Measurements from ENCODE around the gene SUCO.

SUCO gene

DNA sequence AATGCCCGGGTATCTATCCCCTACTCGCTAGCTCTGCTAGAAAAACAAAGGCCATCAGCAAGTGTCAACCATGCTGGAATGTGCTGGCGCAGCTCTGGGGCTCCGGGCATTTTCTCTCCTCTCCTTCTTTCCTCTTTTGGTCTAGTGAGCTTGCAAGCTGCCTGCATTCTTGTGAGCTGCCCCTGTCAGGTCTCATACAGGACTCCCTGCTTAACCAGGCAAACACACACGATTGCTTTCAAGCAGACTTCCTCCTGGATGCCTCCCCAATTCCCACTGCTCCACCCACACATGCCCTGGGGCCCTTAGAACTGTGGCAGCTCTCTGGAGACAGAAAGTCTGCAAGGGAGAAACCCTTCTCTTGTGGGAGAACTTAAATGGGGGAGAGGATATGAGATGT is 35.7 kb upstream of the SUCO start:
- Histone ChIP-seq H3K4me3 (ENCODE audit: low read depth, low read length) (no peak overlapping the region), H3K27me3 (ENCODE audit: control insufficient read depth, insufficient read depth, low read length) (no peaks in the 10 kb centered on the region), H3K9me3 (ENCODE audit: control insufficient read depth, insufficient read depth, low read length) (no peaks in the 10 kb centered on the region), H3K9ac (ENCODE audit: low read depth, low read length) (no peak overlapping the region), H3K4me1 (ENCODE audit: control insufficient read depth, insufficient read depth, low read length) (peaks cover 3% of the 10 kb centered on the region), H3K36me3 (ENCODE audit: control insufficient read depth, insufficient read depth, low read length) (no peaks in the 10 kb centered on the region)

DNA sequence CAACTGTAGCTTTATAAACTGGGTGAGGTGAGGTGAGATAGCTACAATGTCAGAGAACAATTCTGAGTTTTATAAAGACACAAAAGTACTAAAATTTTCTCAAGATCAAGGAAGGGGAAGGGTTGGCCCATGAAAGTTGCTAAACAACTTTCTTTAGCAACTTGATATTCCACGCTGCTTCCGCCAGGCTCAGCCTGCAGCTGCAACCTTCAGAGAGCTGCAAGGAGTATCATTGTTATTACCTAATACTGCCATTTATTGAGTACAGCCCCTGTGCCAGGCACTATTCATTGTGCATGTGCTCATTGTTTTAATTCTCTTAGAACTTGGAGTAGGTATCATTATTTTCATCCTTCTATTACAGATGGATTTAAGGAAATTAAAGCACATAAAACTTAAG is 34.1 kb upstream of the SUCO start:
- peaks cover 3% of the 10 kb centered on the region for H3K4me1 ChIP-seq (ENCODE audit: control insufficient read depth, insufficient read depth, low read length)
- H3K36me3 ChIP-seq (ENCODE audit: control insufficient read depth, insufficient read depth, low read length): no peaks in the 10 kb centered on the region
- no peaks in the 10 kb centered on the region for H3K9me3 ChIP-seq (ENCODE audit: control insufficient read depth, insufficient read depth, low read length)
- no peak overlapping the region for H3K9ac ChIP-seq (ENCODE audit: low read depth, low read length)
- no peak overlapping the region for H3K4me3 ChIP-seq (ENCODE audit: low read depth, low read length)
- no peaks in the 10 kb centered on the region for H3K27me3 ChIP-seq (ENCODE audit: control insufficient read depth, insufficient read depth, low read length)

DNA sequence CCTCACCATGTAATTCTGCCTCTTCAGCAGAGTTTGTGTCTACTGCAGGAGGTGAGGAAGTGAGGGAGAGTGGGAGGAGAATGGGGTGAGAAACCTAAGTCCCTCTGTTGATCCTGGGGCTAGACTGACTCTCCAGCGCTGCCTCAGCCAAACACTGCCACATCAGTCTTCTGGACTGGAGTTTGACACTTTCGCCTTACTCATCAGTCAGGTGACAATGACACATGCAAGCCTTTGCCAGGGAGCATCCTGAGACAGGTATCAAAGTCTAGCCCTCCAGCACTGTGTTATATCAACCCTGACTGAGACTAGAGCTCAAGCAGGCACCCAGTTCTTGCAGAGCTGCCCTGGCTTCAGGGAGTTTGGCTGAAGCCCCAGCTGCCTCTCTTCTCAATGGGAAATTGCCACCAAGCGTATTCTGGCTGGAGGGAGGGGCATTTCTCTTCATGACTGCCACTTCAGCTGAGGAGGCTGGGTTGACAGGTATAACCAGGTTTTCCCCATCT is 33.3 kb upstream of the SUCO start:
- no peak overlapping the region for H3K9ac ChIP-seq (ENCODE audit: low read depth, low read length)
- no peaks in the 10 kb centered on the region for H3K36me3 ChIP-seq (ENCODE audit: control insufficient read depth, insufficient read depth, low read length)
- peaks cover 3% of the 10 kb centered on the region for H3K4me1 ChIP-seq (ENCODE audit: control insufficient read depth, insufficient read depth, low read length)
- H3K9me3 ChIP-seq (ENCODE audit: control insufficient read depth, insufficient read depth, low read length): no peaks in the 10 kb centered on the region
- H3K4me3 ChIP-seq (ENCODE audit: low read depth, low read length): no peak overlapping the region
- no peaks in the 10 kb centered on the region for H3K27me3 ChIP-seq (ENCODE audit: control insufficient read depth, insufficient read depth, low read length)

DNA sequence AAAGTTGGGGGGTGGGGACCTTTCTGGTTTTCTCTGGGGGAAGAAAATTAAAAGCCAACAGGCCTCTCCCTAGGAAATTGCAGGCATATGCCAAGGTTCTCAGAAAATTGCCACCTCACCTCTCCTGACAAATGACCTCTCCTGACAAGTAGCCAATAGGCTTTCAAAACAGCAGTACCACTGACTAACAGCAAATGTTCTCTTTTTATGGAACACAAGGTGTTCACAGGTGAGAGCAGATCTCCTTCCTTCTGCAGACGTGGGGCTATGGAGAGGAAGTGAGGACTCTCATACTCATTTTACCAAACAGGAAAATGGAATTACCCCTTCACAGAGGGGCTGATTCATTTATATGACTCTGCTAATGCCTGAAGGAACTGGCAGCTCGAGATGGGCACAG is 32.7 kb upstream of the SUCO start:
- Histone ChIP-seq H3K9me3 (ENCODE audit: control insufficient read depth, insufficient read depth, low read length) (no peaks in the 10 kb centered on the region), H3K27me3 (ENCODE audit: control insufficient read depth, insufficient read depth, low read length) (no peaks in the 10 kb centered on the region), H3K36me3 (ENCODE audit: control insufficient read depth, insufficient read depth, low read length) (no peaks in the 10 kb centered on the region), H3K4me3 (ENCODE audit: low read depth, low read length) (no peak overlapping the region), H3K4me1 (ENCODE audit: control insufficient read depth, insufficient read depth, low read length) (peaks cover 3% of the 10 kb centered on the region), H3K9ac (ENCODE audit: low read depth, low read length) (no peak overlapping the region)

DNA sequence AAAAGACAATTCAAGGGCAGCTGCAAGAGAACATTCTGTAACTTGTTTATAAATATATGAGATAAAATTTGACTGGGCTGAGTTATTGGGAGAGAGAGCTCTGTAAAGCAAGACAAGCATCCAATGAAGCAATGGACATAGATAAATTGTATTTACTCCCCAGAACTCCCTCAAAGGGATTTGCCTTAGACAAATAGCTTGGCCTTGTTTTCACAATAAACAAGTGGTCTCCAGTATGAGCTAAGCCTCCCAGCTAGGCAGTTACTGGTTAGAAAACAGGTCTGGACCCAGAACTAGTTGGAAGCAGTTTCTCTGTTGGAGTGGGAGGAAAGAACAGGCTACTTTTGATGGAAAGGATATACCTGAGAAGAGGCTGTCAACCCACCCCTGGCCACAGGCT is 25.2 kb upstream of the SUCO start:
- Histone ChIP-seq H3K27me3 (ENCODE audit: control insufficient read depth, insufficient read depth, low read length) (no peaks in the 10 kb centered on the region), H3K4me3 (ENCODE audit: low read depth, low read length) (no peak overlapping the region), H3K36me3 (ENCODE audit: control insufficient read depth, insufficient read depth, low read length) (no peaks in the 10 kb centered on the region), H3K9ac (ENCODE audit: low read depth, low read length) (no peak overlapping the region), H3K9me3 (ENCODE audit: control insufficient read depth, insufficient read depth, low read length) (no peaks in the 10 kb centered on the region), H3K4me1 (ENCODE audit: control insufficient read depth, insufficient read depth, low read length) (no peaks in the 10 kb centered on the region)

DNA sequence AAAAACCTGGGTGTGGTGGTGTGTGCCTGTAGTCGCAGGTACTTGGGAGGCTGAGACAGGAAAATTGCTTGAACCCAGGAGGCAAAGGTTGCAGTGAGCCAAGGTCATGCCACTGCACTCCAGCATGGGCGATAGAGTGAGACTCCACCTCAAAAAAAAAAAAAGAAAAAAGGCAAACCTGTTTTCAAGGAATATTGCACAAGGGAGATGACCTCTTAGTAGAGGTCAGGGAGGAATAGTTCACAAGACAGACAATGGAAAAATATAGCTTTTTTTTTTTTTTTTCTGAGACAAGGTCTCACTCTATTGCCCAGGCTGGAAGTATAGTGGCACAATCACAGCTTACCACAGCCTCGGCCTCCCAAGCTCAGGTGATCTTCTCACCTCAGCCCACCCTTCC is 22.5 kb upstream of the SUCO start:
- Histone ChIP-seq H3K4me3 (ENCODE audit: low read depth, low read length) (no peak overlapping the region), H3K27me3 (ENCODE audit: control insufficient read depth, insufficient read depth, low read length) (no peaks in the 10 kb centered on the region), H3K9ac (ENCODE audit: low read depth, low read length) (no peak overlapping the region), H3K9me3 (ENCODE audit: control insufficient read depth, insufficient read depth, low read length) (no peaks in the 10 kb centered on the region), H3K4me1 (ENCODE audit: control insufficient read depth, insufficient read depth, low read length) (no peaks in the 10 kb centered on the region), H3K36me3 (ENCODE audit: control insufficient read depth, insufficient read depth, low read length) (no peaks in the 10 kb centered on the region)

DNA sequence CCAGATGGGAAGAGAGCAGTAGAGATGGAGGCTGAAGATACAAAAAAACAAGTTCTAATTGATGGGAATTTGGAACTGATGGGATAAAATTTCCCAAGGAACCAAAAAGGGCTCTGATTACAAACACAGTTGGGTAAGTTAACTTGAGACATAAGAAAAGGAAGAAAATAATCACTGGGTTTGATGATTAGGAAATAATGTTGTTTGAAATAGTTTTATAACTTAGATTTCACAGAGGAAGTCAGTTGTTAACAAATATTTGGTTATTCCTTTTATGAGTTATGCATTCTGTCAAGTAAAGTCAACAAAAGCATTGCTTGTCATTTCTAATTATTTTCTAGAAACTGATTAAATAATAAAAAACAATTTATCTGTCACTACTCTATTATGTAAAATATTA is 20.4 kb upstream of the SUCO start:
- Histone ChIP-seq H3K9ac (ENCODE audit: low read depth, low read length) (no peak overlapping the region), H3K27me3 (ENCODE audit: control insufficient read depth, insufficient read depth, low read length) (no peaks in the 10 kb centered on the region), H3K9me3 (ENCODE audit: control insufficient read depth, insufficient read depth, low read length) (no peaks in the 10 kb centered on the region), H3K36me3 (ENCODE audit: control insufficient read depth, insufficient read depth, low read length) (no peaks in the 10 kb centered on the region), H3K4me1 (ENCODE audit: control insufficient read depth, insufficient read depth, low read length) (no peaks in the 10 kb centered on the region), H3K4me3 (ENCODE audit: low read depth, low read length) (no peak overlapping the region)

DNA sequence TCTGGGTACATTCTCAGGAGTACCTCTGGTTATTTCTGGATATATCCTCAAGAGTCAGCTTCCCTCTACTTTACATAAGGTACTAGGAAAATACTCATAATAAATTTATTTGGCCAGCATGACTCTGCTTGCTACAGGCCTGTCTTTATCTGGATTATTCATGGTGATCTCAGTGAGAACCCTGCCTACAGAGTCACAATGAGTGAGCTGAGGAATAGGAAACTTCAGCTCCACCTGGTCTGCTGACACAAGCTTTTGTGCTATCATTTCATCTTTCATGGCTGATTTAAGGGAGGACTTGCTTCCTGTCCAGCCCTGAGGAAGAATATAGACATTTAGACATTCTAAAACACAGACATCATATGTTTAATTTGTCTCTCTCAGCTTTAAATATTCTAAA is 19.5 kb upstream of the SUCO start:
- H3K9ac ChIP-seq (ENCODE audit: low read depth, low read length): no peak overlapping the region
- no peak overlapping the region for H3K4me3 ChIP-seq (ENCODE audit: low read depth, low read length)
- H3K36me3 ChIP-seq (ENCODE audit: control insufficient read depth, insufficient read depth, low read length): no peaks in the 10 kb centered on the region
- H3K4me1 ChIP-seq (ENCODE audit: control insufficient read depth, insufficient read depth, low read length): no peaks in the 10 kb centered on the region
- no peaks in the 10 kb centered on the region for H3K9me3 ChIP-seq (ENCODE audit: control insufficient read depth, insufficient read depth, low read length)
- no peaks in the 10 kb centered on the region for H3K27me3 ChIP-seq (ENCODE audit: control insufficient read depth, insufficient read depth, low read length)

DNA sequence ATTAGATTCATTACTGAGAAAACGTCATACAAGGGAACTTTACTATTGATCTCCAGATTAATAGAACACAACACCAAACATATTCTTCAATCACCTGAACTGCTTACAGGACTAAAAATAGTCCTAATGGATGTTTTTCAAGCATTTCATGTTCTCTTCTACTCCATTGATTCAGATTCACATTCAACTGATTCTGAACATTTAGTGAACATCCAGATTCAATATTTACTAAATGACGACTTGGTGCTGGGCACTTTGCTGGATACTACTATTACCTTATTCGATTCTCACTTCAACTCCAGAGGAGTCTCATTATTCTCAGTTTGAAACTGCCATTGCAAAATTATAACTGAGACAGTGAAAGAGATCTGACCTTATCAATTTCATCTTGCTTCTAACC is 18.8 kb upstream of the SUCO start:
- no peaks in the 10 kb centered on the region for H3K4me1 ChIP-seq (ENCODE audit: control insufficient read depth, insufficient read depth, low read length)
- H3K4me3 ChIP-seq (ENCODE audit: low read depth, low read length): no peak overlapping the region
- no peaks in the 10 kb centered on the region for H3K9me3 ChIP-seq (ENCODE audit: control insufficient read depth, insufficient read depth, low read length)
- H3K36me3 ChIP-seq (ENCODE audit: control insufficient read depth, insufficient read depth, low read length): no peaks in the 10 kb centered on the region
- H3K27me3 ChIP-seq (ENCODE audit: control insufficient read depth, insufficient read depth, low read length): no peaks in the 10 kb centered on the region
- no peak overlapping the region for H3K9ac ChIP-seq (ENCODE audit: low read depth, low read length)

DNA sequence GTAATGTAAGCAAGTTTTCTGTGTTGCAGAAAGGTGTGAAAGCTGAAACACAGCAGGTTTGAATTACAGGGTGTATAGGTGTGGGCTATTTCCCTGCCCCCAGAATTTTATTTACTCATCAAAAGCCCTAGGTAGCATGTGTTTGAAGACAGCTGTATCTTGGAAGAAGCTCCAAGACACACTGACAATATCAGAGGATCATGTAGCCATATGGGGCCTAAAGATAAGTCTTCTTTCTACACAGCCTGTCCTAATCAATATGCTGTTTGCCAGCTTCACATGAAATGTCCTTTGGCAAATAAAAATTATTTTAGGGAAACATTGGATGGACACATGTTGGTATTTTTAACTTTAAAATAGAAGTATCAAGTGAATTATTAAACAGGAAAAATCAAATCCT is 17.5 kb upstream of the SUCO start:
- Histone ChIP-seq H3K9ac (ENCODE audit: low read depth, low read length) (no peak overlapping the region), H3K36me3 (ENCODE audit: control insufficient read depth, insufficient read depth, low read length) (no peaks in the 10 kb centered on the region), H3K4me3 (ENCODE audit: low read depth, low read length) (no peak overlapping the region)

DNA sequence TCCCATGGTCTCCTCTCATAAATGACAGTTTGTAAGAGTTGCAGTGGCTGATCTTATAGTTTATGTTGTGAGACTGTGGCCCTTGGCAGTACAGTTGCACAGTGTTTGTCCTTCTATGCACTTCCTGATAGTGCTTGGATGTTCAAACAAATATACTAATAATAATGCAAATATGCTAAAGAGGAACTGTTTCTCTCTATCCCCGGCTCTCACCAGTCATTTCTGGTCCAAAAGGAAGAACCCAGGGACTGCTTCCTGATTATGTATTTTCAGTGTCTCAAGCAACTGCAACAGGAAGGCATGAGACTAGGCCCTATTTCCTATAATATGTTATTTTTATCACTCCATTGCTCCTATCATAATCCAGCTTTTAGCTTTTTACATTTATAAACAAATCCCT is 17.0 kb upstream of the SUCO start:
- no peaks in the 10 kb centered on the region for H3K36me3 ChIP-seq (ENCODE audit: control insufficient read depth, insufficient read depth, low read length)
- H3K27me3 ChIP-seq (ENCODE audit: control insufficient read depth, insufficient read depth, low read length): no peaks in the 10 kb centered on the region
- H3K4me3 ChIP-seq (ENCODE audit: low read depth, low read length): no peak overlapping the region
- no peaks in the 10 kb centered on the region for H3K4me1 ChIP-seq (ENCODE audit: control insufficient read depth, insufficient read depth, low read length)
- no peak overlapping the region for H3K9ac ChIP-seq (ENCODE audit: low read depth, low read length)
- no peaks in the 10 kb centered on the region for H3K9me3 ChIP-seq (ENCODE audit: control insufficient read depth, insufficient read depth, low read length)

More for the DNA sequence above, 17.5 kb upstream of the SUCO start:
- no peaks in the 10 kb centered on the region for H3K9me3 ChIP-seq (ENCODE audit: control insufficient read depth, insufficient read depth, low read length)
- no peaks in the 10 kb centered on the region for H3K27me3 ChIP-seq (ENCODE audit: control insufficient read depth, insufficient read depth, low read length)
- no peaks in the 10 kb centered on the region for H3K4me1 ChIP-seq (ENCODE audit: control insufficient read depth, insufficient read depth, low read length)

DNA sequence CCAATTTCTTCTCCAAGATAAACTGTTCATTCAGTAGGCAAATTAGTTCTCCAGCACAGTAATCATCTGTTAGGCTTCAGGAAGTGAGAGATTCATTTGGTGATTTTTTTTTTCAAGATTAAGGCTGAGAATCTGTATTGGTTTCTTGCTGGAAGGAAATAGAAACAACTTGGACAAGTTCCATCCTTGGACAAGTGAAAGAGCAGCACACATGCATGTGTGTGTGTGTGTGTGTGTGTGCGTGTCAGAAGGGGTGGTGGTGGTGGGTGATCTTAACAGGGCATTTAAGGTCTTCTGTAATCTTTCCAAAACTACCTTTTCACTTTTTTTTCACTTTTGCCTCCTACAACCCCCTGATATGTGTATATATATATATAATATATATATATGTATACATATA is 15.9 kb upstream of the SUCO start:
- no peak overlapping the region for H3K4me3 ChIP-seq (ENCODE audit: low read depth, low read length)
- H3K9ac ChIP-seq (ENCODE audit: low read depth, low read length): no peak overlapping the region
- no peaks in the 10 kb centered on the region for H3K9me3 ChIP-seq (ENCODE audit: control insufficient read depth, insufficient read depth, low read length)
- no peaks in the 10 kb centered on the region for H3K4me1 ChIP-seq (ENCODE audit: control insufficient read depth, insufficient read depth, low read length)
- H3K27me3 ChIP-seq (ENCODE audit: control insufficient read depth, insufficient read depth, low read length): no peaks in the 10 kb centered on the region
- H3K36me3 ChIP-seq (ENCODE audit: control insufficient read depth, insufficient read depth, low read length): no peaks in the 10 kb centered on the region

DNA sequence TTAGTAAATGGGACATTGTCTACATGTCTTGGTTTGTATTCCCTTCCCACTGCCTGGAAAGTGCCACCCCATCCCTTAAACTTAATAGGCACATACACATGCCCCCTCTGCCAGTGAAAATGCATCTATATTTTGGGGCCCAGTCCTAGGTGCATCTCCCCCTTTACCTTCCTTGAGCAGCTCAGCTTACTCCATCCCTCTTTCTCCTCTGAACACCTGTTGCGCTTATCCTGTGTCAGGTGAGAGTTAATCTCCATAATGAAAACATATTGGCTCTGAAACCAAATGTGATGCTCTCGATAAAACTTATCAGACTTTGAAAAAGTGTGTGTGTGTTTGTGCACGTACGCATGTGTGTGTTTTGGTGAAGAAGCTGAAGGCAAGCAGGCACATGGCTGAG is 15.4 kb upstream of the SUCO start:
- Histone ChIP-seq H3K4me1 (ENCODE audit: control insufficient read depth, insufficient read depth, low read length) (no peaks in the 10 kb centered on the region), H3K9me3 (ENCODE audit: control insufficient read depth, insufficient read depth, low read length) (no peaks in the 10 kb centered on the region), H3K27me3 (ENCODE audit: control insufficient read depth, insufficient read depth, low read length) (no peaks in the 10 kb centered on the region), H3K9ac (ENCODE audit: low read depth, low read length) (no peak overlapping the region), H3K36me3 (ENCODE audit: control insufficient read depth, insufficient read depth, low read length) (no peaks in the 10 kb centered on the region), H3K4me3 (ENCODE audit: low read depth, low read length) (no peak overlapping the region)

Measured in iPS-15b (cell line).